NCI-H2171 treated with DMSO at 0.1 percent for 48 hours (cell line): ENCODE results near the gene ACOXL.

Experiments
- DNase-seq: peaks from one replicate; lab custom pipeline; 2025; lab: John Stamatoyannopoulos, UW

ACOXL gene

DNA sequence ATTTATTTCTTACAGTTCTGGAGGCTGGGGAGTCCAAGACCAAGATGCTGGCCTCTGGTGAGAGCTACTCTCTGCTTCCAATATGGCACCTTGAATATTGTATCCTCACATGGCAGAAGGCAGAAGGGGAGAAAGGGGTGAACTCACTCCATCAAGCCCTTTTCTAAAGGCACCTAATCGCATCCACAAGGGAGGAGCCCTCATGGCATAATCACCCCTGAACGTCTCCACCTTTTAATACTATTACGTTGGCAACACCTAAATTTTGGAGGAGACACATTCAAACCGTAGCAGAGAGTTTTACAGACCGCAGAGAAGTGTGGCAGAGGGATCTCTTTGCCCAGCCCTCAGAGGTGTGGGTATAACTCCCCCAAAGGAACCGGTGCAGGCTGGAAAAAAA, 245.8 kb downstream of the ACOXL start:
- DNase-seq = no peak

- DNase-seq = no peak
These were observed 246.5 kb downstream of the ACOXL start for GRCh38 chr2:110978756-110979470.

GRCh38 chr2:110979471-110980338, 247.3 kb downstream of the ACOXL start:
- no peak for DNase-seq

- no peak for DNase-seq
These were observed 248.1 kb downstream of the ACOXL start for GRCh38 chr2:110980339-110981062.

DNA sequence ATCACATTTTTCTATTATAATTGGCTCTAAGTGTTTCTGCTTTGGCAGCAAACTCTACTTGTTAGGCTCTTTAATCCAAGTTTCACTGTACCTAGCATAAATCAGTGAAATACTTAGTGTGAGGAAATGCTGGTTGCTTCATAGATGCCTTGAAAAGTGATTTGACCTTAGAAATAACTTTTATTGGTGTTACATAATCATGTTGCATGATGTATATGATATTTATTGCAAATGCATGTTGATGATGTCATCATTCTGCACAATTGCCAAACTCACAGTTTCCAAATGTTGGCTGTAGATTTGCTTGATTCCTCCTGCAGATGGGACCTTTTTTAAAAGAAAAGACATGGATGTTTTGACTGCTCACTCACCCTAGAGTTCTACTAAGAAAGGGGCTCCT, 250.8 kb downstream of the ACOXL start:
- DNase-seq = no peak

- DNase-seq = no peak
These were observed 252.5 kb downstream of the ACOXL start for GRCh38 chr2:110984694-110985490.

GRCh38 chr2:110990440-110990839, 258.1 kb downstream of the ACOXL start:
- DNase-seq = no peak

- no peak for DNase-seq
These were observed 259.5 kb downstream of the ACOXL start for GRCh38 chr2:110991911-110992310.

DNA sequence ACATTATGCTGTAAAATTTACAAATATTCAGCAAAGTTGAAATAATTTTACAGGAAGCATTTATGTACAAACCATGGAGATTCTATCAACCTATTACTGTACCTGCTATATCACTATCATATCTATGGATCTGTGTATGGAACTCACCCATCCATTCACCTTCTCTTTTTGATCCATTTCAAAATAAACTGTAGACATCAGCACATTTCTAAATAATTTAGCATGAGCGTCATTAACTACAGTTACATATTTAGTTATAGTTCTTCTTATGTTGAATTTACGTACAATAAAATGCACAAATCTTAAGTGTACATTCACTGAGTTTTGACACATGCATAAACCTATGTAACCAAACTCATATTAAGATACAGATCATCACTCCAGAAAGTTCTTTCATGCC, 260.5 kb downstream of the ACOXL start:
- no peak for DNase-seq

DNA sequence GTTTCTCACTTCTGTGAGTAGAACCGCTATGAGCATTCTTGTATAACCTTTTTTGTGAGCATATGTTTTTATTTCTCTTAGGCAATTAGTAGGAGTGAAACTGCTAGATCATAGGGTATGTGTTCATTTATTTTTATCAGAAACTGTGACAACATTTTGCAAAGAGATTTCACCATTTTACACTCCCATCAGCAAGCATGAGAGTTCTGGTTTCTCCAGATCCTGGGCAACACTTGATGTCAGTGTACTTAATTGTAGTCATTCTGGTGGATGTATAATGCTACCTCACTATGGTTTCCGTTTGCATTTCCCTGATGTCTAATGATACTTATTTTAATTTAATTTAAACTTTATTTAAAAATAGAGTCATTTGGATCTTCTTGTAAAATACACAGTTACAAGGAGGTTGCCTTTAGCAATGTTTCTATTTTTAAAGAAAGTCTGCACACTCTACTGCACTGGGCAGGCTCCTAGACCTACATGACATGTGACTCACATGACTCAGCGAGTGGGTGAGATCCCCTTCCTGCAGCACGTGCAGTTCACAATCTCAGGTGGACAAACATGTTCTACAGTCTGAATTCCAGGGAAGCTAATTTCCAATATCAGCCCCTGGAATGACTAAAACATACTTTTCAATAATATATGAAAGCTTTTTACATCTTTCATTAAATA, 261.3 kb downstream of the ACOXL start:
- DNase-seq = no peak

DNA sequence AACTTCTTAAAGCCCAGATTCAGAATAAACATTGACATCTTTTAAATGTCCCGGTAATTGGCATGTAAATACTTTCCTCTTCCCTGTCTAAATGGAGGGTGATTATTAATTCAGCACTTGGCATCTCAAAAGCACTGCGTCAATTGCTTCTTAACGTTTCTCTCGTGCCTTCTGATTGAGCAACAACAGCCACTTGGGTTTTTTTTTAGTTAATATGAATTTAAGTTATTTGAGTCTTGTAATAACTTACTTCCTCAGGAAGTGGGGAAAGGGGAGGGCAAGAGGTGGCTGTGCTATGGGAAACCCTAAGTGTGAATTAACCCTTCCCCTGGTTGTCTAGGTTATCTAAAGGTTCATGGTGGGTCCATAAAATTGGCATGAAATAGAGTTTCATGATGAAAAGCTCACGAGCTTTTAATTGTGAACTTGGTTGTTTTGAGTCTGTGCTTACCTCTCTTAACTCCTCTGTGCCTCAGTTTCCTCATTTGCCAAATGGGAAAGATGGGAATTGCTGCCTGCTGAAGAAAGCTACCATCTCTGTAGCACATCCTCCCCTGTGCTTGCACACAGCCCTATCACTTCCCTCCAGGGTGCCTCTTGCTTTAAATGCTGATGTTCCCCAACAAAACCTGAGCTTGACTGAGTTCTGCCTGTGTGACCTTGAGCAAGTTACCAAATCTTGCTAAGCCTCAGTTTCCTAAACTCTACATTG, 262.0 kb downstream of the ACOXL start:
- DNase-seq = no peak

- DNase-seq = no peak
These were observed 263.5 kb downstream of the ACOXL start for GRCh38 chr2:110995911-110996310.

DNA sequence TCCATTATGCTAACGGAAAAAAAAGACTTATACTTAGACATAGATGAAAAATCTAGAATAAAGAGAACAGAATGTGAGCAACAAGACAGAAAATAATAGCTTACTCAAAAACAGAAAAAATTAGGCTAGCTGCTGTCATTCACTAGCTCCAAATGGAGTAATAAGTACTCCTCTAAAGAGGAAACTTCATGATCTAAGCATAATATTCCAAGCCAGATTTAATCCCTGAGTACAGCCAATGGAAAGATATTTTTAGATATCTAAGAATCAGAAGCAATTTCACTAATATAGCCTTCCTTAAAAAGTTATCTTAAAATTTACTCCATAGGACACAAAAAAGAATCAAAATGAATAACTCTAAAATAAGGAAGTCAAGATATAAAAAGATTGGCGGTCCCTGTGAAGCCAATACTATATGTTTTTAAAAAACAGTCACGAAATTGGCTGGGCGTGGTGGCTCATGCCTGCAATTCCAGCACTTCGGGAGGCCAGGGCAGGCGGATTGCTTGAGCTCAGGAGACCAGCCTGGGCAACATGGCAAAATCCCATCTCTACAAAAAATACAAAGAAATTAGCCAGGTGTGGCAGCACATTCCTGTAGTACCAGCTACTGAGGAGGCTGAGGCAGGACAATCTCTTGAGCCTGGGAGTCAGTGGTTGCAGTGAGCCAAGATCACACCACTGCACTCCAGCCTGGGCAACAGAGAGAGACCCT, 265.1 kb downstream of the ACOXL start:
- no peak for DNase-seq

GRCh38 chr2:110998311-110998710, 265.9 kb downstream of the ACOXL start:
- no peak for DNase-seq

DNA sequence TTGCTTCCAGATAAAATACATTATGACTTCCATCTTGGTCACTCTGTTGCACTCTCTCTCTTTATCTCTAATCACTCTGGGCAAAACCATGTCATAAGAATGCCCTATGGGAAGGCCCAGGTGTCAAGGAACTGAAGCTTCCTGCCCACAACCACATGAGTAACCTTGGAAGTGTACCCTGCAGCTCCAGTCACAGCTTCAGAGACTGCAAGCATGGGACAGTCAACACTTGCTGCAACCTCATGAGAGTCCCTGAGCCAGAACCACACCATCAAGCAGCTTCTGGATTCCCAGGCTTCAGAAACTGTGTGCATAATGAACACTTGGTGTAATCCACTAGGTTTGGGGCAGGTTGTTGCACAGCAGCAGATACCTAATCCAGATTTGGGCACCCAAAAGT, 267.3 kb downstream of the ACOXL start:
- DNase-seq = no peak

DNA sequence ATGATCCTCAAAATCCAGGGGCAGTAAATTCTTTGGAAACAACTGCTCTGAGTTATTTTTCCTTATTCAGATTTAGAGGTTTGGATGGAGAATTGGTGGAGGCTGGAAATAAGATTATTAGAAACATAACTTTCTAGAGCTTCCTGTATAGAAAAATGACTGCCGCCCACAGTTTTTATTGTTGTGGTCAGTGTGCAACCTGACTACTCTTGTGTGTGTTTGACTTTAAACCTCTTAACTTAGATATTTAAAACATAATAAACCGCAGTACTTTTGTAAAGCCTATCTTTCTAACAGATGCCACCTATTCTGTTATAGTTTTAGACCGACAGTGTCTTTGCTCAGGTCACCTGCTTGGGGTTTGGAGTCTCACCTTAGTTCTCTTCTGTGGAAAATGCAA, 272.9 kb downstream of the ACOXL start:
- DNase-seq = no peak

DNA sequence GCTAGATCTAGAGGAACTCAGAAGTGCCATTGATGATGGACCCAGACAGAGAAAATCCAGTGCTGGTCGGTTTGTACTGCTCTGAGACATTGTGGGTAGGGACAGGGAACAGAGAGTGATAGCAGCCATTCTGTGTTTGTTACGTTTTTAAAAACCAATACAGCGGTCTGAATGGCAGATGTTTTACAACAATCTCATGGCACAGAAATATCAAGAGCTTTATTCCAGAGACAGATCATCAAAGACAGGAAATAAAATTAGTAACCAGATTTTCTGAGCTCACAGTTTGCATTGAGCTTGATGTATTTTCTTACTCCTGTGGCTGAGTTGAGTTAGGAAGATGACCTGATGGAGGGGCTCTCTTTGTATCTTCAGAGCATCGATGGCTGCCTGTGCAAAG, 273.4 kb downstream of the ACOXL start:
- DNase-seq = no peak

- DNase-seq = no peak
These were observed 275.6 kb downstream of the ACOXL start for GRCh38 chr2:111007757-111008688.

- no peak for DNase-seq
These were observed 278.8 kb downstream of the ACOXL start for GRCh38 chr2:111011218-111011617.
